ENCODE data around the gene CDK16. TPM values are rescaled to one million over a fixed set of nuclear protein-coding genes. Genes with fewer than 3 reads are reported as not detected.
A peak's percentile ranks its signal among the peaks of the same experiment; 100 is the strongest.

Gene CDK16
- total RNA-seq, 1 donor: 61.2 TPM

- Histone ChIP-seq H3K4me2 (ENCODE audit: insufficient read depth, low read length) (no peak overlapping the region), H3K4me3 (ENCODE audit: insufficient read depth, low read length) (no peak overlapping the region), H3K27ac (ENCODE audit: low read depth, low read length) (no peak overlapping the region), H4K20me1 (ENCODE audit: insufficient read depth, low read length) (peaks cover 52% of the 10 kb centered on the region), H3K36me3 (ENCODE audit: insufficient read depth, low read length) (peaks cover 51% of the 10 kb centered on the region), H3K79me2 (ENCODE audit: insufficient read depth, low read length) (peaks cover 47% of the 10 kb centered on the region), H3K27me3 (ENCODE audit: insufficient read depth, low read length) (no peaks in the 10 kb centered on the region), H2AFZ (ENCODE audit: low read length) (no peak overlapping the region), H3K4me1 (ENCODE audit: insufficient read depth, low read length) (peaks cover 16% of the 10 kb centered on the region), H3K9me3 (ENCODE audit: low read depth, low read length) (no peaks in the 10 kb centered on the region)
- no peak for DNase-seq (ENCODE audit: insufficient read length, low spot score, missing footprints)
- TF ChIP-seq, protein P1, sequence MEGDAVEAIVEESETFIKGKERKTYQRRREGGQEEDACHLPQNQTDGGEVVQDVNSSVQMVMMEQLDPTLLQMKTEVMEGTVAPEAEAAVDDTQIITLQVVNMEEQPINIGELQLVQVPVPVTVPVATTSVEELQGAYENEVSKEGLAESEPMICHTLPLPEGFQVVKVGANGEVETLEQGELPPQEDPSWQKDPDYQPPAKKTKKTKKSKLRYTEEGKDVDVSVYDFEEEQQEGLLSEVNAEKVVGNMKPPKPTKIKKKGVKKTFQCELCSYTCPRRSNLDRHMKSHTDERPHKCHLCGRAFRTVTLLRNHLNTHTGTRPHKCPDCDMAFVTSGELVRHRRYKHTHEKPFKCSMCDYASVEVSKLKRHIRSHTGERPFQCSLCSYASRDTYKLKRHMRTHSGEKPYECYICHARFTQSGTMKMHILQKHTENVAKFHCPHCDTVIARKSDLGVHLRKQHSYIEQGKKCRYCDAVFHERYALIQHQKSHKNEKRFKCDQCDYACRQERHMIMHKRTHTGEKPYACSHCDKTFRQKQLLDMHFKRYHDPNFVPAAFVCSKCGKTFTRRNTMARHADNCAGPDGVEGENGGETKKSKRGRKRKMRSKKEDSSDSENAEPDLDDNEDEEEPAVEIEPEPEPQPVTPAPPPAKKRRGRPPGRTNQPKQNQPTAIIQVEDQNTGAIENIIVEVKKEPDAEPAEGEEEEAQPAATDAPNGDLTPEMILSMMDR (IDR thresholded peaks at IDR 0.05; ENCODE audit: extremely low read depth, low read depth, low read length): no peak
These were observed 5.2 kb downstream of the CDK16 start for GRCh38 chrX:47223476-47224250.

DNA sequence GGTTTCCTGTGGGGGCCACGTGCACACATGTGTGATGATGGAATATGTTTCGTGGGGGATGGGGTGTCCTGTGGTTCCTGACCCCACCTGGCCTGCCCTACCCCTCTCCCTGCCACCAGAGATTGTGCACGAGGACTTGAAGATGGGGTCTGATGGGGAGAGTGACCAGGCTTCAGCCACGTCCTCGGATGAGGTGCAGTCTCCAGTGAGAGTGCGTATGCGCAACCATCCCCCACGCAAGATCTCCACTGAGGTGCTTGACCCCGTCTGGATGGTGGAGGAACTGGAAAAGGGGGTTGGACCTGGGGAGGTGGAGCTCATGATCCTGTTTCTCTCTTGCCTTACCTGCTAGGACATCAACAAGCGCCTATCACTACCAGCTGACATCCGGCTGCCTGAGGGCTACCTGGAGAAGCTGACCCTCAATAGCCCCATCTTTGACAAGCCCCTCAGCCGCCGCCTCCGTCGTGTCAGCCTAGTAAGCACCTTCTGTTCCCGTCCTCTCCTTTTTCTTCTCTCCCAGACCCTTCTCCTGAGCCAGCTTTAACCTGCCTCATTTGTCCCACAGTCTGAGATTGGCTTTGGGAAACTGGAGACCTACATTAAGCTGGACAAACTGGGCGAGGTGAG, 5.9 kb downstream of the CDK16 start:
- DNase-seq (ENCODE audit: insufficient read length, low spot score, missing footprints): peak; percentile 73
- no peak overlapping the region for H3K4me3 ChIP-seq (ENCODE audit: insufficient read depth, low read length)
- H3K9me3 ChIP-seq (ENCODE audit: low read depth, low read length): no peaks in the 10 kb centered on the region
- no peak overlapping the region for H2AFZ ChIP-seq (ENCODE audit: low read length)
- TF ChIP-seq, protein P1 (IDR thresholded peaks at IDR 0.05; ENCODE audit: extremely low read depth, low read depth, low read length): no peak
- peaks cover 12% of the 10 kb centered on the region for H3K4me1 ChIP-seq (ENCODE audit: insufficient read depth, low read length)
- H3K27me3 ChIP-seq (ENCODE audit: insufficient read depth, low read length): no peaks in the 10 kb centered on the region
- peaks cover 49% of the 10 kb centered on the region for H4K20me1 ChIP-seq (ENCODE audit: insufficient read depth, low read length)
- H3K4me2 ChIP-seq (ENCODE audit: insufficient read depth, low read length): no peak overlapping the region
- no peak overlapping the region for H3K27ac ChIP-seq (ENCODE audit: low read depth, low read length)
- H3K36me3 ChIP-seq (ENCODE audit: insufficient read depth, low read length): peaks cover 56% of the 10 kb centered on the region
- peaks cover 40% of the 10 kb centered on the region for H3K79me2 ChIP-seq (ENCODE audit: insufficient read depth, low read length)

- H3K4me1 ChIP-seq (ENCODE audit: insufficient read depth, low read length): peaks cover 7% of the 10 kb centered on the region
- H3K27me3 ChIP-seq (ENCODE audit: insufficient read depth, low read length): no peaks in the 10 kb centered on the region
- TF ChIP-seq, protein P1 (IDR thresholded peaks at IDR 0.05; ENCODE audit: extremely low read depth, low read depth, low read length): no peak
- H3K36me3 ChIP-seq (ENCODE audit: insufficient read depth, low read length): peaks cover 56% of the 10 kb centered on the region
- peaks cover 35% of the 10 kb centered on the region for H3K79me2 ChIP-seq (ENCODE audit: insufficient read depth, low read length)
- no peak overlapping the region for H3K4me2 ChIP-seq (ENCODE audit: insufficient read depth, low read length)
- no peaks in the 10 kb centered on the region for H3K9me3 ChIP-seq (ENCODE audit: low read depth, low read length)
- H3K4me3 ChIP-seq (ENCODE audit: insufficient read depth, low read length): no peak overlapping the region
- H4K20me1 ChIP-seq (ENCODE audit: insufficient read depth, low read length): peaks cover 44% of the 10 kb centered on the region
- no peak for DNase-seq (ENCODE audit: insufficient read length, low spot score, missing footprints)
- no peak overlapping the region for H2AFZ ChIP-seq (ENCODE audit: low read length)
- H3K27ac ChIP-seq (ENCODE audit: low read depth, low read length): no peak overlapping the region
These were observed 6.4 kb downstream of the CDK16 start for GRCh38 chrX:47224896-47225290.

DNA sequence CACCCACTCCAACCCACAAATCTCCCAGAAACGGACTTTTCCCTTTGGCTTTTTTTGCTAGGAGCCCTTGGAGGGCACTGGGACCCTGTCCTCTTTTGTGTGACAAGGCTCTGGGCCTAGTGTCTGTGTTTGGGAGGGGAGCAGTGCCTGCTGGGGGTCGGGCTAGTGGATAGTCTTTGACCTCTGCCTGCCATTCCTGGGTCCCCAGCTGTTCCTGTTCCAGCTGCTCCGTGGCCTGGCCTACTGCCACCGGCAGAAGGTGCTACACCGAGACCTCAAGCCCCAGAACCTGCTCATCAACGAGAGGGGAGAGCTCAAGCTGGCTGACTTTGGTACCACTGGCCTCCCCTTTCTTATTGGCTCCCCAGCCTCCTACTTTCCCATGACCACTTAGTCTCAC, 7.6 kb downstream of the CDK16 start:
- no peaks in the 10 kb centered on the region for H3K4me1 ChIP-seq (ENCODE audit: insufficient read depth, low read length)
- peaks cover 56% of the 10 kb centered on the region for H3K36me3 ChIP-seq (ENCODE audit: insufficient read depth, low read length)

More for the DNA sequence above, 7.6 kb downstream of the CDK16 start:
- Histone ChIP-seq H3K4me2 (ENCODE audit: insufficient read depth, low read length) (no peak overlapping the region), H3K27me3 (ENCODE audit: insufficient read depth, low read length) (no peaks in the 10 kb centered on the region), H3K79me2 (ENCODE audit: insufficient read depth, low read length) (peaks cover 23% of the 10 kb centered on the region), H3K27ac (ENCODE audit: low read depth, low read length) (no peak overlapping the region), H2AFZ (ENCODE audit: low read length) (no peak overlapping the region), H4K20me1 (ENCODE audit: insufficient read depth, low read length) (peaks cover 32% of the 10 kb centered on the region), H3K4me3 (ENCODE audit: insufficient read depth, low read length) (no peak overlapping the region), H3K9me3 (ENCODE audit: low read depth, low read length) (no peaks in the 10 kb centered on the region)
- TF ChIP-seq, protein P1 (IDR thresholded peaks at IDR 0.05; ENCODE audit: extremely low read depth, low read depth, low read length): no peak
- DNase-seq (ENCODE audit: insufficient read length, low spot score, missing footprints): no peak

Data from osteoblast (primary cell).